Measurements from ENCODE around the gene SIGLEC6.

DNA sequence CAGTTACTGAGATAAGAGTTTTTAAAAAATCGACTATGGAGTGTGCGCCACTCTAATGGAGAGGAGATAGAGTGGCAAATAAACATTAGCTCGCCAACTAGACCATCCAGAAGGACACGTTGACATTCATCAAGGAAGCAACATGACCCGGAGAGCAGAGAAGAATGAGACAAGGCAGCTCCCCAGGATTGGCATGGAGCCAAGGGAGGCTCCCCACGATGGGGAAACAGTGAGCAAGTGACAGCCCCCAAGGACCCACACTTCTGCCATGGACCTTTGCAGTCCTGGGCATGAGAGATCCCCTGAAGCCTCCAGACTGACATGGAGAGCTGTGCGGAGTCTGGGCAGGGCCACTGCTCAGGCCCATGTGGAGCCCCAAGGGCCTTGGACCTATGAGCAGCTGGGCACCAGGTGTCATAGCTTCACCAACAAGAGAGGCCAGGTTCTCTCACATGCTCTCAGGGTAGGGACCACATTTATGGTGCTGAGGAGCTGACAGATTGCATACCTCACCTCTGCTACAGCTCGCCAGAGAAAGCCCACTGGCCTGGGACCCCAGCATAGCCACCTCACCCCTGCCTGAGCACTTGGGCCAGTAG, 6.7 kb downstream of the SIGLEC6 start:
- TF ChIP-seq, protein P1, sequence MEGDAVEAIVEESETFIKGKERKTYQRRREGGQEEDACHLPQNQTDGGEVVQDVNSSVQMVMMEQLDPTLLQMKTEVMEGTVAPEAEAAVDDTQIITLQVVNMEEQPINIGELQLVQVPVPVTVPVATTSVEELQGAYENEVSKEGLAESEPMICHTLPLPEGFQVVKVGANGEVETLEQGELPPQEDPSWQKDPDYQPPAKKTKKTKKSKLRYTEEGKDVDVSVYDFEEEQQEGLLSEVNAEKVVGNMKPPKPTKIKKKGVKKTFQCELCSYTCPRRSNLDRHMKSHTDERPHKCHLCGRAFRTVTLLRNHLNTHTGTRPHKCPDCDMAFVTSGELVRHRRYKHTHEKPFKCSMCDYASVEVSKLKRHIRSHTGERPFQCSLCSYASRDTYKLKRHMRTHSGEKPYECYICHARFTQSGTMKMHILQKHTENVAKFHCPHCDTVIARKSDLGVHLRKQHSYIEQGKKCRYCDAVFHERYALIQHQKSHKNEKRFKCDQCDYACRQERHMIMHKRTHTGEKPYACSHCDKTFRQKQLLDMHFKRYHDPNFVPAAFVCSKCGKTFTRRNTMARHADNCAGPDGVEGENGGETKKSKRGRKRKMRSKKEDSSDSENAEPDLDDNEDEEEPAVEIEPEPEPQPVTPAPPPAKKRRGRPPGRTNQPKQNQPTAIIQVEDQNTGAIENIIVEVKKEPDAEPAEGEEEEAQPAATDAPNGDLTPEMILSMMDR (IDR thresholded peaks at IDR 0.05), result no peak
- TF ChIP-seq, protein P2, sequence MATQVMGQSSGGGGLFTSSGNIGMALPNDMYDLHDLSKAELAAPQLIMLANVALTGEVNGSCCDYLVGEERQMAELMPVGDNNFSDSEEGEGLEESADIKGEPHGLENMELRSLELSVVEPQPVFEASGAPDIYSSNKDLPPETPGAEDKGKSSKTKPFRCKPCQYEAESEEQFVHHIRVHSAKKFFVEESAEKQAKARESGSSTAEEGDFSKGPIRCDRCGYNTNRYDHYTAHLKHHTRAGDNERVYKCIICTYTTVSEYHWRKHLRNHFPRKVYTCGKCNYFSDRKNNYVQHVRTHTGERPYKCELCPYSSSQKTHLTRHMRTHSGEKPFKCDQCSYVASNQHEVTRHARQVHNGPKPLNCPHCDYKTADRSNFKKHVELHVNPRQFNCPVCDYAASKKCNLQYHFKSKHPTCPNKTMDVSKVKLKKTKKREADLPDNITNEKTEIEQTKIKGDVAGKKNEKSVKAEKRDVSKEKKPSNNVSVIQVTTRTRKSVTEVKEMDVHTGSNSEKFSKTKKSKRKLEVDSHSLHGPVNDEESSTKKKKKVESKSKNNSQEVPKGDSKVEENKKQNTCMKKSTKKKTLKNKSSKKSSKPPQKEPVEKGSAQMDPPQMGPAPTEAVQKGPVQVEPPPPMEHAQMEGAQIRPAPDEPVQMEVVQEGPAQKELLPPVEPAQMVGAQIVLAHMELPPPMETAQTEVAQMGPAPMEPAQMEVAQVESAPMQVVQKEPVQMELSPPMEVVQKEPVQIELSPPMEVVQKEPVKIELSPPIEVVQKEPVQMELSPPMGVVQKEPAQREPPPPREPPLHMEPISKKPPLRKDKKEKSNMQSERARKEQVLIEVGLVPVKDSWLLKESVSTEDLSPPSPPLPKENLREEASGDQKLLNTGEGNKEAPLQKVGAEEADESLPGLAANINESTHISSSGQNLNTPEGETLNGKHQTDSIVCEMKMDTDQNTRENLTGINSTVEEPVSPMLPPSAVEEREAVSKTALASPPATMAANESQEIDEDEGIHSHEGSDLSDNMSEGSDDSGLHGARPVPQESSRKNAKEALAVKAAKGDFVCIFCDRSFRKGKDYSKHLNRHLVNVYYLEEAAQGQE (IDR thresholded peaks at IDR 0.05; ENCODE audit: insufficient read depth in 1 of 2, low read depth in 2 of 2, low read length in 1 of 2), result no peak
- no peak for TF ChIP-seq SIN3A (IDR thresholded peaks at IDR 0.05; ENCODE audit: borderline replicate concordance, insufficient read depth, low read depth, low read length)
- TF ChIP-seq POLR2AphosphoS5 (IDR thresholded peaks at IDR 0.05; ENCODE audit: low read depth, low read length), result no peak
- TF ChIP-seq TCF7L2 (IDR thresholded peaks at IDR 0.05; ENCODE audit: low read depth, low read length), result no peak

All from Panc1 (cell line).